ENCODE data around the gene PIKFYVE. TPM values are rescaled to one million over a fixed set of nuclear protein-coding genes. Genes with fewer than 3 reads are reported as not detected.

PIKFYVE gene
- total RNA-seq, 1 experiment from 2014 or later, result 26.4 TPM

- Mint-ChIP-seq H3K4me1 (ENCODE audit: low read depth, unreplicated experiment) (peaks cover 34% of the 10 kb centered on the region), H3K9me3 (ENCODE audit: low read depth, unreplicated experiment) (no peaks in the 10 kb centered on the region), H3K27ac (ENCODE audit: unreplicated experiment) (peak overlapping the region; percentile 91), H3K36me3 (ENCODE audit: insufficient read depth, unreplicated experiment) (peaks cover 72% of the 10 kb centered on the region), H3K4me3 (ENCODE audit: low read depth, unreplicated experiment) (peak overlapping the region; percentile 100), H3K27me3 (ENCODE audit: unreplicated experiment) (no peaks in the 10 kb centered on the region)
- intact Hi-C loops (cut with micrococcal nuclease; ENCODE audit: unreplicated experiment), result no loop called here
- CTCF ChIA-PET, result interaction anchor here (0.6 to 4.7 kb wide), 5 partner anchors 13 to 528 kb away, joined by 3 to 46 read pairs (median 14); partner anchors contain the start of gene PIKFYVE
- TF ChIP-seq CTCF (IDR thresholded peaks at IDR 0.05; ENCODE audit: unreplicated experiment), result no peak
- no peak for DNase-seq
- TSS peak; percentile 40 for BruUV-seq (replicated peaks)
These were observed 13.2 kb upstream of the PIKFYVE start for GRCh38 chr2:208252716-208253492.

- peak overlapping the region; percentile 91 for H3K27ac Mint-ChIP-seq (ENCODE audit: unreplicated experiment)
- TF ChIP-seq CTCF (IDR thresholded peaks at IDR 0.05; ENCODE audit: unreplicated experiment), result no peak
- H3K36me3 Mint-ChIP-seq (ENCODE audit: insufficient read depth, unreplicated experiment), result peaks cover 64% of the 10 kb centered on the region
- H3K27me3 Mint-ChIP-seq (ENCODE audit: unreplicated experiment), result no peaks in the 10 kb centered on the region
- H3K4me3 Mint-ChIP-seq (ENCODE audit: low read depth, unreplicated experiment), result peak overlapping the region; percentile 100
- H3K9me3 Mint-ChIP-seq (ENCODE audit: low read depth, unreplicated experiment), result no peaks in the 10 kb centered on the region
- no TSS peak for BruUV-seq (replicated peaks)
- intact Hi-C loops (cut with micrococcal nuclease; ENCODE audit: unreplicated experiment), result loop anchor here (1.0 kb wide), 2 partner anchors 78 to 151 kb away; no protein-coding TSS in a partner anchor
- H3K4me1 Mint-ChIP-seq (ENCODE audit: low read depth, unreplicated experiment), result peaks cover 35% of the 10 kb centered on the region
- CTCF ChIA-PET, result interaction anchor here (0.6 to 4.7 kb wide), 8 partner anchors 12 to 528 kb away, joined by 3 to 46 read pairs (median 6); partner anchors contain the start of gene PIKFYVE
- DNase-seq, result no peak
These were observed 12.4 kb upstream of the PIKFYVE start for GRCh38 chr2:208253600-208254117.

- Mint-ChIP-seq H3K9me3 (ENCODE audit: low read depth, unreplicated experiment) (no peaks in the 10 kb centered on the region), H3K4me3 (ENCODE audit: low read depth, unreplicated experiment) (peak overlapping the region; percentile 100), H3K27me3 (ENCODE audit: unreplicated experiment) (no peaks in the 10 kb centered on the region), H3K36me3 (ENCODE audit: insufficient read depth, unreplicated experiment) (peaks cover 59% of the 10 kb centered on the region), H3K4me1 (ENCODE audit: low read depth, unreplicated experiment) (peaks cover 34% of the 10 kb centered on the region), H3K27ac (ENCODE audit: unreplicated experiment) (peak overlapping the region; percentile 91)
- intact Hi-C loops (cut with micrococcal nuclease; ENCODE audit: unreplicated experiment), result loop anchor here (1.0 kb wide), 2 partner anchors 79 to 152 kb away; no protein-coding TSS in a partner anchor
- no TSS peak for BruUV-seq (replicated peaks)
- peak; percentile 90 for DNase-seq
- TF ChIP-seq CTCF (IDR thresholded peaks at IDR 0.05; ENCODE audit: unreplicated experiment), result peak; percentile 91
- CTCF ChIA-PET, result interaction anchor here (0.6 to 4.7 kb wide), 12 partner anchors 12 to 1816 kb away, joined by 3 to 46 read pairs (median 4); partner anchors contain the start of gene PIKFYVE
These were observed 11.8 kb upstream of the PIKFYVE start for GRCh38 chr2:208254118-208254870.

GRCh38 chr2:208254871-208255556, 11.0 kb upstream of the PIKFYVE start, which contains the start of gene IDH1:
Gene IDH1 (minus strand): TSS chr2:208255071. CDS start chr2:208251551, 3,520 bp downstream.
- TF ChIP-seq CTCF (IDR thresholded peaks at IDR 0.05; ENCODE audit: unreplicated experiment), result peak; percentile 68
- peaks cover 52% of the 10 kb centered on the region for H3K36me3 Mint-ChIP-seq (ENCODE audit: insufficient read depth, unreplicated experiment)
- H3K4me3 Mint-ChIP-seq (ENCODE audit: low read depth, unreplicated experiment), result peak within 1 kb of the TSS; percentile 100
- H3K27ac Mint-ChIP-seq (ENCODE audit: unreplicated experiment), result peak within 1 kb of the TSS; percentile 91
- peak; percentile 99 for DNase-seq
- intact Hi-C loops (cut with micrococcal nuclease; ENCODE audit: unreplicated experiment), result loop anchor here (1.0 to 5.0 kb wide), 3 partner anchors 80 to 1077 kb away; no protein-coding TSS in a partner anchor
- CTCF ChIA-PET, result interaction anchor here (0.6 to 4.7 kb wide), 10 partner anchors 11 to 1815 kb away, joined by 3 to 46 read pairs (median 6); partner anchors contain the start of gene PIKFYVE
- no peaks in the 10 kb centered on the region for H3K27me3 Mint-ChIP-seq (ENCODE audit: unreplicated experiment)
- H3K4me1 Mint-ChIP-seq (ENCODE audit: low read depth, unreplicated experiment), result peaks cover 27% of the 10 kb centered on the region
- BruUV-seq (replicated peaks), result no TSS peak
- no peaks in the 10 kb centered on the region for H3K9me3 Mint-ChIP-seq (ENCODE audit: low read depth, unreplicated experiment)
